Ramos (cell line): ENCODE results near the gene ZFAND2A.
"Not testable (repeated sequence)": the region's sequence is repeated elsewhere in the genome, so short reads cannot be mapped to it uniquely, and the experiment has no call there.

Source experiments
- in situ Hi-C: fragments of 300-500 bp; cut with MboI; formaldehyde crosslinking; loops from one replicate; pipeline ENCODE4 v1.14.3; 2022; ENCODE audit warnings: low sequenced_read_pairs; ENCODE audit not compliant: unreplicated experiment

The ZFAND2A gene, protein sequence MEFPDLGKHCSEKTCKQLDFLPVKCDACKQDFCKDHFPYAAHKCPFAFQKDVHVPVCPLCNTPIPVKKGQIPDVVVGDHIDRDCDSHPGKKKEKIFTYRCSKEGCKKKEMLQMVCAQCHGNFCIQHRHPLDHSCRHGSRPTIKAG

DNA sequence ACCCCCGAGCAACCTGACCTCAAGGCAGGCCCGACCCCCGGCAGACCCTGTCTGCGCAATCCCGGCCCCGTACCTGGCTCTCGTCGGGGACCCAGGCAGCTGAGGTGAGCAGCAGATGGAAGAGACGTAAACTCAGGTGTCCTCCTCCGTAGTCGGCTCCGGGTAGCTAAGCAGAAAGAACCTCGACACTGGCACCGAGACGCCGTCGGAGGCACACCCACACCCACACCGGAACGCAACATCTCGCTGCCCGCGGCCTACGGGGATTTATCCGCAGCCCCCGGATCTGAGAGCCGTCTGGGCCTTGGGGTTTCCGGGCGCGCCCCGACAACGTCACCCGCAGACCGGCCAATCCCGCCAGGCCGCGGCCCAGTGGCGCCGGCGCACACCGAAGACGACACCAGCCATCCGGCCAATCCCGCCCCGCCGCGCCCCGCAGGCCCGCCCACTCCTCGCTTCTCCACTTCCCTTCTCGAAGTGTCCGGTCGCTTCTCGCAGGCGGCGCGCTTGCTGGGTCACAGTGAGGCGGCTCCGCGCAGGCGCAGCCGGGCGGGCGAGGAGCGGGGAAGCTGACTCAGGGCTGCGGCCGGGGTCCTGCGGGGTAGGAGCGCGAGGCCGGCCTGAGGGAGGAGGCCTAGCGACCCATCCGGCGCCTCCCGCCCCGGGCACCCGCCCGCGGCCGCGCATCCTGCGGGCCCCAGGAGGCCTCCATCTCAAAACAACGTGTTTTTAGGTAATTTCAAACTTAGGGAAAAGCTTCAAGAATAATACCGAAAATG is at the start of gene ZFAND2A:
Gene ZFAND2A (minus strand): TSS at position 306 of the 779 bp plus-strand sequence. CDS start 1,984 bp downstream, outside the sequence.
- in situ Hi-C loops = loop anchor here (5.0 kb wide), 1 partner anchor 78 kb away; no protein-coding TSS in a partner anchor

DNA sequence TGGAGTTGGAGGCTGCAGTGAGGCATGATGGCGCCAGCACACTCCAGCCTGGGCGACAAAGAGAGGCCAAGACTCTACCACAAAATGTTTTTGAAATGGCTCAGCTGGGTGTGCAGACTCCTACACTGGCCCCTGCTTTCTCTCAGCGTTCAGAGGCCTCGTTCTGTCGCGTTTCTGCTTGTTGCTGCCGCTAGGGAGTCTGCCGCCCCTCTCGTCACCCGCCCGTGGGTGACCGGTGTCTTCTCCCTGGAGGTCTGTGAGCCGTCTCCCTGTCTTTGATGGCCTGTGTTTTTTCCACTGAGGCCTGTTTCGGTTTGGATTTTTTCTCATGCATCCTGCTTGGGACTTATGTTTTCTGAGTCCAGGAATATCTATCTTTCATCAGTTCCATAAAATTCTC is 49.1 kb upstream of the ZFAND2A start:
- in situ Hi-C loops = no loop called here

DNA sequence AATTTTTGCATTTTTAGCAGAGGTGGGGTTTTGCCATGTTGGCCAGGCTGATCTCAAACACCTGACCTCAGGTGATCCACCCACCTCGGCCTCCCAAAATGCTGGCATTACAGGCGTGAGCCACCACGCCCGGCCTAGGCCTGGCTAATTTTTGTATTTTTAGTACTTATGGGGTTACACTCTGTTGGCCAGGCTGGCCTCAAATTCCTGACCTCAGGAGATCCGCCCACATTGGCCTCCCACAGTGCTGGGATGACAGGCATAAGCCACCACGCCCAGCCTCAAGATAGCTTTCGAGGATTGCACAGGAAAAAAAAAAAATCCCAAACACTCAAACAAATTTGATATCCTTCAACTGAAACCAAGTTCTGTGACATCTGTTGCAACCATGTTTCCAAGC is 45.7 kb upstream of the ZFAND2A start:
- in situ Hi-C loops = not testable (repeated sequence)

DNA sequence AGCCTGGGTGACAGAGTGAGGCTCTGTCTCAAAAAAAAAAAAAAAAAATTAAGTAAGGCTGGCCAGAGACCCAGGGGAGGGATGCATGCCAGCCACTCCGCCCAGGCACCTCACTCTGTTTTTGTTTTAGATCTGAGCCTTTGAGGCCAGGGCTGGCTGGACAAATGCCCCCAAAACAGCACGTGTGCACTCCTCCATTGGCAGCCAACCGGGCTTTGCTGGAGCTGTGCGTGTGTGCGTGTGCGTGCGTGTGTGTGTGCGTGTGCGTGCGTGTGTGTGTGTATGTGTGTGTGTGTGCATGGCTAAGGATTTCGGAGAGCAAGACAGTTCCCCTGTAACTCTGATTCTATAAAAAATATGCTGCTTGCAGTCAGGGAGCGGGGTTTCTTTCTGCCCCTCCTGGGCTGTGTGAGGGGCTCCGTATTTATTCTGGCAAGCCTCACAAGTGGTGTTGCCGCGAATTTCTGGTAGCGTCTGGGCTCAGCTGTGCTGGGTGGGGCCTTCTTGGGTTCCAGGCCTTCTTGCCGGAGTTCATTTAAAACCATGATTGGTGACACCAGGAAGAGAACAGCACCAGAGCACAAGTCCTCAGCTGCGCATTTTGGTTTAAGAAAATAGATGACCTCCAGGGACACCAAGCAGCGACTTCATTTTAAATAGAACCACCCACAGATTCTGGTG is 44.6 kb upstream of the ZFAND2A start:
- in situ Hi-C loops = no loop called here

DNA sequence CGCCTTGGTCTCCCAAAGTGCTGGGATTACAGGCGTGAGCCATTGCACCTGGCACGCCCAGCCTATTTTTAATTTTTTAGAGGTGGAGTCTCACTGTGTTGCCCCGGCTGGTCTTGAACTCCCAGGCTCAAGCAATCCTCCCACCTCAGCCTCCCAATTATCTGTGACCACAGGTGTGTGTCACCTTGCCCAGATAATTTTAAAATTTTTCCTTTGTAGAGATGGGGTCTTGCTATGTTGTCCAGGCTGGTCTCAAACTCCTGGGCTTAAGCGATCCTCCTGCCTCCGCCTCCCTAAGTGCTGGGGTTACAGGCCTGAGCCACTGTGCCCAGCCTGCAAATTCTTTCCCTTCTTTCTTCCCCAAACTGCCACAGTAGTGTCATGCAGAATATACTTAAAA is 42.9 kb upstream of the ZFAND2A start:
- in situ Hi-C loops = not testable (repeated sequence)

DNA sequence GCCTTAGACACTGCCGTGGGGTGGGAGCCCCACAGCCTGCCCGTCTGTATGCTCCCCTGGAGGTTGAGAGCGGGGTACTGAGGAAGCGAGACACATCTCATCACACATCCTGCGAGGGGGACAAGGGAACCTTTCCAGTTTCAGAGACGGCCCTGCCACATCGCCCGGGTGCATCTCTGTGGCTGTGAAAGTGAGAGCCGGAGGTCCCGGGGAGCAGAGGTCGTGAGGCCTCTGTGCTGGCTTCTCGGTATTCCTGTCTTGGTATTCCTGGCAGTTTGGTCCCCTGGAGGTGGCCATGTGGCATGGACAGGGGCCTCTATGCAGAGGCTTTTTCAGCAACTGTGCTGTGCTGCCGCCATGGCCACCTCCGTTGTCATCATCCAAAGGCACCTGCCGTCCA is 41.9 kb upstream of the ZFAND2A start:
- in situ Hi-C loops = no loop called here

DNA sequence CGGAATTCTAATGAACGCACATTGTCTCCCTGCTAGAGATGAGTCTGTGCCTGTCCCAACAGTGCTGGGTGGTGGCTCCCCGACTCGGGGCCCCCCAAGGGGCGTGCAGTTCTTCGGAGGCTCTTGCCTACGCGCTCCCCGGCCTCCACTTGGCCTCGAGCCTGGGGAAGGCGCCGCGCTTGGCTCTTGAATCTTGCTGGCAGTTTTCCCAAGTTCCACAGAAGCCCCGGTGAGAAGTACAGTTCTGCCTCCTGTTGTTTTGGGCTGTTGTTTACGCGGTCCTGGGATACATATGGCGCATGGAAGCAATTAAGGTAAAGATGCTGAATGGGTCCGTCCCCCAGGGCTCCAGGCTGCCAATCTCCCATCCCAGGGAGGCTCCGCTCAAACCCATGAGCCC is 40.0 kb upstream of the ZFAND2A start:
- in situ Hi-C loops = no loop called here

DNA sequence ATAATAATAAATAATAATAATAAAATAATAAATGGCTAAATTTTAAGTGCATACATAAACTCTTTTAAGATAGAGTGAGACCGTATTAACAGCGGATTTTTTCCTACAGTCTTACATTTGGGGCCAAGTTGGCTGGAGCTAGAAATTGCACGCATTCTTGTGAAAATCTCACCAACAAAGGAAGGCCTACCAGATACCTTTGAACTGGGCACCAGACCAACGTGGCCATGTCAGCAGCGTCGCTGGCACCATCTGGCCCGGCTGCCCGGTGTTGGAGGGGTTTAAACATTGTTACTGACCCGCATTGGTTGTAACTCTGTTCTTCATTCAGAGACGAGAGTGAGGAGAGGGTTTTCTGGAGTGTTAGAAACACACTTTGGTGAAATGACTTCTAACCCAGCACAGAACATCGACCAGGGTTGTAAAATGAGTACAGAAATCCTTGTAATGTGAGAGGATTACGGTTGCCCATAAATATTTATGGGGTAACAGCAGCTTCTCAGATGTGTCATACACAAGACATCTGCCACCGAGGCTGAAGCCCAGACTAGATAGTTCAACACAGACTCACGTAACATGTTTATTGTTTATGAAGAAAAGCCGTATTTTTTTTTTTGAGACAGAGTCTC is 38.1 kb upstream of the ZFAND2A start:
- in situ Hi-C loops = no loop called here

DNA sequence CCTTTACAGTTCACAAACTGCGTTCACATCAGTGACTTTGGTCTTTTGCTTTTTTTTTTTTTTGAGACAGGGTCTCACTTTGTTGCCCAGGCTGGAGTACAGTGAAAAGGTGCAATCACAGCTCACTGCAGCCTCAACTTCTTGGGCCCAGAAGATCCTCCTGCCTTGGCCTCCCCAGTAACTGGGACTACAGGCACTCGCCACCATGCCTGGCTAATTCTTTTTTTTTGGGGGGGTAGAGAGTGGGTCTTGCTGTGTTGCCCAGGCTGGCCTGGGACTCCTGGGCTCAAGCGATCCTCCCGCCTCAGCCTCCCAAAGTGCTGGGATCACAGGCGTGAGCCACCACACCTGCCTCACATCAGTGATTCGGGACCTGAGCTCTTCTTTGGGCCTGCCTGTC is 37.0 kb upstream of the ZFAND2A start:
- in situ Hi-C loops = no loop called here

DNA sequence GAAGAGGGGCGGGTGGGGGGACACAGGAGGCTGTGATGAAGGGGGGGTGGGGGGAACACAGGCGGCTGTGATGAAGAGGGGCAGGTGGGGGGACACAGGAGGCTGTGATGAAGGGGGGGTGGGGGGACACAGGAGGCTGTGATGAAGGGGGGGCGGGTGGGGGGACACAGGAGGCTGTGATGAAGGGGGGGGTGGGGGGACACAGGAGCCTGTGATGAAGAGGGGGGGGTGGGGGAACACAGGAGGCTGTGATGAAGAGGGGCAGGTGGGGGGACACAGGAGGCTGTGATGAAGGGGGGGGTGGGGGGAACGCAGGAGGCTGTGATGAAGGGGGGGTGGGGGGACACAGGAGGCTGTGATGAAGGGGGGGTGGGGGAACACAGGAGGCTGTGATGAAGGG is 36.4 kb upstream of the ZFAND2A start:
- in situ Hi-C loops = not testable (repeated sequence)

DNA sequence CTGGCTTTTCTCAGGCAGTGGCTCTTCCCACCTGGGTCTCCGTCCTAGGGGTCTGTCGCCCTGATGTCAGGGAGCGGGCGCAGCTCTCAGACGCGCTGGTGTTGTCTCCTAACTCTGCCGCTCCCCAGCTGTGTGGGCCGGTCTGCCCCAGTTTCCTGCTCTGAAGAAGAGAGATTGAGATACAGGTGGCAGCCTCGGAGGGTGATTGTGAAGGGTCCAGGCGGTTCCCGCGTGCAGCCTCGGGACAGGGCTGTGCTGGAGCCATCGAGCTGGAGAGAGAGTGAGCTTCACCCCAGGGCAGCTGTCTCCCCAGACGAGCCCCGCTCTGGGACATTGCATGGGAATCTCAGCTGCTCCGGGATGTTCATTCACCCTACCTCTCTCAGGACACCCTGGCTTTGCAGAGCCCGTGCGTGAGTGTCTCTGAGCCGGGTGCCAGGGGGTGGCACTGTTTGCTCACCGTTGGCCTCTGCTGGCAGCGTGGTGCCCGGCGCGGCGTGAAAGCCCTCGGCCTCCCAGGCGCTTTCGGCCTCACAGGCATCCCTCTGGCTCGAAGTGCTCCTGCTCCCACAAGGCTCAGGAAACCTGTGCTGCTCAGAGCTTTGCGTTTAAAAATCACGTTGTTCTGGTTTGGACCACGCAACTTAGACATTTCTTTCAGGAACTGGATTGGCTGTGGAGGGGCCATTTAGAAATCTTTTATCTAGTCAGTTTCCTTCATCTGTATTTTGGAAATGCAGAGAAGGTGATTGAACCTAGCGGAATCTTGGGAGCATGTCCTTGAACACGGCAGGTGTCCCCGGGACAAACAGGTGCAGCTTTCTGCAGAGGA is 33.8 kb upstream of the ZFAND2A start:
- in situ Hi-C loops = no loop called here

DNA sequence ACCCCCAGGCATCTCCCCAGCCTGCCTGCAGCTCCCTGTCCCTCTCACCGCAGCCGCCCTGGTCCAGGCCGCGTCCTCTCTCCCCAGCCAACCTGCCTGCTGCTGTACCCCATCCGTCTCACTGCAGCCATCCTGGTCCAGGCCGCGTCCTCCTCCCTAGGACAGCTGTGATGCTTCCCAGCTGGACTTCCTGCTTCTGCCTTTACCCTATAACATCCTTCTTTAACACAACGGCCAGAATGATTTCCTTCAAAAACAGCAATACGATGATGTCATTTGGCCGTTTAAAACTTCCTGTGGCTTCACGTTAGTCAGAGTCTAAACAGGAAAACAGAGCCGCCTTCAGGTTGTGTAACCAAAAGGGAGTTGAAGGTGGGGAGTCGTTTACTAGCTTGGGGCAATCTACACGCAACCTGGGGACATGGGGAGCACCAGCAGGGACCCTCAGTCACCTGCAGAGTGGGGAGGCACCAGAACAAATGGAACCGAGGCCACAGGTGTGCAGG is 32.2 kb upstream of the ZFAND2A start:
- in situ Hi-C loops = no loop called here

DNA sequence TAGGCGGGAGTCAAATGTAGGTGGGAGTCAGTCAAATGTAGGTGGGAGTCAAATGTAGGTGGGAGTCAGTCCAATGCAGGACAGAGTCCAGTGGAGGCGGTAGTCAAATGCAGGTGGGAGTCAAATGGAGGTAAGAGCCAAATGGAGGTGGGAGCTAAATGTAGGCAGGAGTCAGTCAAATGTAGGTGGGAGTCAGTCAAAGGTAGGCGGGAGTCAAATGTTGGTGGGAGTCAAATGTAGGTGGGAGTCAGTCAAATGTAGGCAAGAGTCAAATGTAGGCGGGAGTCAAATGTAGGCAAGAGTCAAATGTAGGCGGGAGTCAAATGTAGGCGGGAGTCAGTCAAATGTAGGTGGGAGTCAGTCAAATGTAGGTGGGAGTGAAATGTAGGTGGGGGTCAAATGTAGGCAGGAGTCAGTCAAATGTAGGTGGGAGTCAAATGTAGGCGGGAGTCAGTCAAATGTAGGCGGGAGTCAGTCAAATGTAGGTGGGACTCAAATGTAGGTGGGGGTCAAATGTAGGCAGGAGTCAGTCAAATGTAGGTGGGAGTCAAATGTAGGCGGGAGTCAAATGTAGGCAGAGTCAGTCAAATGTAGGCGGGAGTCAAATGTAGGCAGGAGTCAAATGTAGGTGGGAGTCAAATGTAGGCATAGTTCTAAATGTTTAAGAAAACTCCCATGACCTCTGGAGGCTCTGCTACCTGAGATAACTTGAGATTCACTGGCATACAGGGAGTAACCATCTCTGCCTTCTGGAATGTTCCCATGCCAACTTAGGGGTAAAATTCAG is 30.2 kb upstream of the ZFAND2A start:
- in situ Hi-C loops = loop anchor here (10.0 kb wide), 1 partner anchor 275 kb away; no protein-coding TSS in a partner anchor

DNA sequence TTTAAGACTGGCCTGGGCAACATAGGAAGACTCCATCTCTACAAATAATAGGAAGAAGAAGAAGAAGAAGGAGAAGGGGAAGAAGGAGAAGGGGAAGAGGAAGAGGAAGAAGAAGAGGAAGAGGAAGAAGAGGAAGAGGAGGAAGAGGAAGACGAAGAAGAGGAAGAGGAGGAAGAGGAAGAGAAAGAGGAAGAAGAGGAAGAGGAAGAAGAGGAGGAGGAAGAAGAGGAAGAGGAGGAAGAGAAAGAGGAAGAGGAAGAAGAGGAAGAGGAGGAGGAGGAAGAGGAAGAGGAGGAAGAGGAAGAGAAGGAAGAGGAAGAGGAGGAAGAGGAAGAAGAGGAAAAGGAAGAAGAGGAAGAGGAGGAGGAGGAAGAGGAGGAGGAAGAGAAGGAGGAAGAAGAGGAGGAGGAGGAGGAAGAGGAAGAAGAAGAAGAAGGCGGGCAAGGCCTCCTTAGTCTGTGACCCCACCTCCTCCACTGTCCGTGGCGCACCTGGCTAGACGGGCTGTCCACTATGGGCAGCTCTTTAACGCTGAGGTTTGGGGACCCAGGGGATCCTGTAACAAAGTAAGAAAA is 28.8 kb upstream of the ZFAND2A start:
- in situ Hi-C loops = loop anchor here (10.0 kb wide), 1 partner anchor 274 kb away; no protein-coding TSS in a partner anchor

DNA sequence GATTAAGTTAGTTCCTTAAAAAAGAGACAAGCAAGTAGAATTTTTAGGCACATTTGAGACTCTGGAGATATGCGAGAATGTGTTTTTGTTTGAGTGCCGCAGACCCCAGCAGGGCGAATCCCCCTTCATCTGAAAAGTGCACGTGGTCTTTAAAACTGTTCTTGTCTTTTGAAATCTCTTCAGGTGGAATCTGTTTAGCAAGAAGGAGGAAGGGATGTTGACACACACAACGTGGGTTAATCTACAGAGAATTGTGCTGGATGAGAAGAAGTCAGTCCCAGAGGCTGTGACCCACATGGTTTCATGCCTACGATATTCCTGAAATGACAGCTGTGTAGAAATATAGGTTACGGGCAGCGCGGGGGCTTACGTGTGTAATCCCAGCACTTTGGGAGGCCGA is 27.1 kb upstream of the ZFAND2A start:
- in situ Hi-C loops = loop anchor here (10.0 kb wide), 1 partner anchor 272 kb away; no protein-coding TSS in a partner anchor

DNA sequence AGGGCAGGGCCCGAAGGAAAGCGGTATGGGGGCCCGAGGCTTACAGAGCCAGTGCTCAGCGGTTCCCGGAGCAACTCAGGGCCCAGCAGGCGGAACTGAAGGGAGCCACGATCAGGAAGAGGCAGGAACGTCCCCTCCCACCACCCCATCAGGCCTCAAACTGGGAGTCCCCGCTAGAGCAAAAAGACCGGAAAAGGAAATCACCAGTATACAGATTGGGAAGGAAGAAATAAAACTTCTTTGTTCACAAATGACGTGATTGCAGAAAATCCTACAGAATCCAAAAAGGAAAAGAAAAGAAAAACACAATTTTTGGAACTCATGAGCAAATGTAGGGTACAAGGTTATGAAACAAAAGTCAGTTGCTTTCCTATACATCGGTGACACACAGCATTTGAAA is 21.6 kb upstream of the ZFAND2A start:
- in situ Hi-C loops = loop anchor here (10.0 kb wide), 1 partner anchor 267 kb away; no protein-coding TSS in a partner anchor

DNA sequence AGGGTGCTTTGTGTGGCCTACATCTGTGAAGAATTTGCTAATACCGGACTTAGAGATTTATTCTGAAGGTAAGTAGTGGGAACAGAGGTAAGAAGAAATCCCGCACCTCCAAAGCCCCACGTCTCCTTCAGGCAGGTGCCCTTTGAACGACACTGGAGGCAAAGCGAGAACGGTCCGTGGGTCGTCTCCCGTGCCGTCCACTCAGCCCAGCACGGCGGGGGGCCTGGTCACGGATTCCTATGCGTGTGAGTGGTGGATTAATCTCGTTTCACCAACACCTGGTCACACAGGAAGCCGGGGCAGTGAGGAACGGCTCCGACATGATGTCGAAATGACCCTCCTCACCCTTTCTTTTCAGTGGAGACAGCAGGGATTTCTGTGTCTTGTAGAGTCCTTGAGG is 21.0 kb upstream of the ZFAND2A start:
- in situ Hi-C loops = loop anchor here (10.0 kb wide), 1 partner anchor 266 kb away; no protein-coding TSS in a partner anchor

DNA sequence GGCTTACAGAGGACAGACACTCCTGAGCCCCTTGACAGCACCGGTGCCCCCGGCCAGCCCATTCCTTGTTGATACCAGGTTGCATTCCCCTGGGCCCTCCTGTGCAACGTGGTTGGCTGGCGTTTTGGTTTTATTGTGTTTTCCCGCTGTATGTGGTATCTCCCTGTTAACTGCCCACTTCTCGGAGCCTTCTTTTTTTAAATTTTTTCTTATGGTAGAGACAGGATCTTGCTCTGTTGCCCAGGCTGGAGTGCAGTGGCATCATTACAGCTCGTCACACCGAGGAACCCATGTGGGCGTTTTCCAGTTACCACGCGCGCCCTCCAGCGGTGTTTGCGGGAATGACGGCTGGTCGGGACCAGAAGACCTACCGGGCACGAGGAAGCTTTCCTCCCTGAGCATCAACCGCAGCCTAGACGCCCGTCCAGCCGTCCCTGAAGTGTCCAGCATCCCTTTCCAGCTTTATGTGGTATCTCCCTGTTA is 16.9 kb upstream of the ZFAND2A start:
- in situ Hi-C loops = loop anchor here (5.0 kb wide), 1 partner anchor 185 kb away; no protein-coding TSS in a partner anchor
